T follicular helper cell (primary cell): ENCODE results near the gene DCLK2.

Source experiments
- DNase-seq: peaks from one replicate; pipeline ENCODE4 v3.0.0-alpha.2; 2020; ENCODE audit warnings: low read depth

The DCLK2 gene

GRCh38 chr4:150069353-150069752 is 8.9 kb upstream of the DCLK2 start:
- no peak for DNase-seq

DNA sequence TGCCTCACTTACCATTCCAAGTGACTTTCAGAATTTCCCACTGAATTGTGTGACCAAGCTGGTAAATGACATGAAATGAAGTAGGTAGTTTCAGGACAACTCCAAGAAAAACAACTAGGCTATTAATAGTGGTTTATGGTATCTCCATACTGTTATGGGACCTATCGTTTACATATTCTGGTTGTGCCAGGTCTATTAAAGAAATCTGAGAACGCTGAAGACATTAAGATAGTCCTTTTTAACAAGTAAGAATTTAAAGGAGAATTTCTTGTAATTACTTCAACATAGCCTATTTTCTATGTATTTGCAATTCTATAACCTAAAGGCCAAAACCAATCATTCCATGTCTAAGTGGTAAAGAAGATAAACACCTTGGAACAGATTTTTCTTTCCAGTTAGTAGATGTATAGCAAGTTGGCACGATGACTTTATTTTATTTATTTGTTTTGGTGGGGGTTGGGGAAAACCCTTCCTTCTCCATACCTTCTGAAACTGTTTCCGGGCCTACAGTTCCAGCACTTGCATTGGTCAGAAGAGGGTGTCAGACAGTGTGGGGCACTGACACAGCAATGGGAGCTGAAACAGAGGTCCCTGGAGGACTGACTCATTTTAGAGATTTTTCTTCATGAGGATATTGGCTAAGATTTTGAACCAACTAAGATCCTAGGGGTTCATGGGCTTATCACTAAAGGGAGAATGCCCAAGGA is 7.6 kb upstream of the DCLK2 start:
- no peak for DNase-seq

- DNase-seq: no peak
Measured at GRCh38 chr4:150072471-150072870, 5.8 kb upstream of the DCLK2 start.

GRCh38 chr4:150072906-150073714 is 5.1 kb upstream of the DCLK2 start:
- no peak for DNase-seq

- no peak for DNase-seq
Measured at GRCh38 chr4:150074064-150074463, 4.2 kb upstream of the DCLK2 start.

GRCh38 chr4:150078579-150079080 is 385 bp downstream of the DCLK2 start:
- no peak for DNase-seq

DNA sequence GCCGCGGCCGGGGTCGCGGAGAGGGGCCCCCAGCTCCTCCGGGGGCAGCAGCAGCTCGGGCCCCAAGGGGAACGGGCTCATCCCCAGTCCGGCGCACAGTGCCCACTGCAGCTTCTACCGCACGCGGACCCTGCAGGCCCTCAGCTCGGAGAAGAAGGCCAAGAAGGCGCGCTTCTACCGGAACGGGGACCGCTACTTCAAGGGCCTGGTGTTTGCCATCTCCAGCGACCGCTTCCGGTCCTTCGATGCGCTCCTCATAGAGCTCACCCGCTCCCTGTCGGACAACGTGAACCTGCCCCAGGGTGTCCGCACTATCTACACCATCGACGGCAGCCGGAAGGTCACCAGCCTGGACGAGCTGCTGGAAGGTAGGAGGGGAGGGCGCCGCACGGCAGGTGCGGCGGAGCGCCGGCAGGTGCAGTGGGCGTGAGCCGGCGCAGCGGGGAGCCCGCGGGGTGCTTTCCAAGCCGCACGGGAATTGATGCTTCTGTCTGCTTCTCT is 886 bp downstream of the DCLK2 start:
- no peak for DNase-seq

- no peak for DNase-seq
Measured at GRCh38 chr4:150080337-150080736, 2.1 kb downstream of the DCLK2 start.

- no peak for DNase-seq
Measured at GRCh38 chr4:150080875-150081274, 2.6 kb downstream of the DCLK2 start.

DNA sequence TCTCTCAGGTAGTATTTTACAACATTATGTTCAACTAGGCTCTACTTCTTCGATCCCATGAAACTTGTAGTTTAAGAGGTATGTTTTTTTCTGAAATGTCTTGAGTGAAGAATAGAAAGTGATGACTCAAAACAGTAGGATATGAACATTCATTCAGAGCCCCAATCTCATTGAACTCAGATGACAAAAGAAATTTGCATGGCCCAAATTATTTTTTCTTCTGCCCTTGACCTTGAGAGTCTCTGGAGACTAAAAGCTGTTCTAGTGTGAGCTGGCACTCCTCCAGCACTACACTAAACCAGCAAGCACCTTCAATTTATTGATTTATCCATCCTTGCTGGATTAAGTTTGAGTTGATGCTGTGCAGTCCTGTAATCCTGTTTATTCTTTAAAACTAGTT is 4.0 kb downstream of the DCLK2 start:
- no peak for DNase-seq

DNA sequence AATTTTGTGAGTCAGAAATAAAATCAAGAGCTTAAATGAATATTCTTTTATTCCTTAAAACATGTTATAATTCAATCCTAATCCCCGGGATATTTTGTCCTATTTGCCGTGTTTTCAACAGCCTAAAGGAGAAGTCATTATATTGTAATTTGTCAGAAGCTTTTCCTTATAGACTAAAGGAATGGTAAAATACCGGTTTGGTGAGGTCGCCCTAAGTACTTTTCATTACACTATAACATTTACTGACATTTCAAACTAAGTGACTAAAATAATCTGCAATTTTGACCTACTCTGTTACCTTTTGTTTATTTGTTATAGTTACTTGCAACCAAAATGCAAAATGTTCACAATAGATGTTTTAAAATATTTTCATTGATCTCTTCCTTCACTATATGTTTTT is 8.8 kb downstream of the DCLK2 start:
- no peak for DNase-seq

DNA sequence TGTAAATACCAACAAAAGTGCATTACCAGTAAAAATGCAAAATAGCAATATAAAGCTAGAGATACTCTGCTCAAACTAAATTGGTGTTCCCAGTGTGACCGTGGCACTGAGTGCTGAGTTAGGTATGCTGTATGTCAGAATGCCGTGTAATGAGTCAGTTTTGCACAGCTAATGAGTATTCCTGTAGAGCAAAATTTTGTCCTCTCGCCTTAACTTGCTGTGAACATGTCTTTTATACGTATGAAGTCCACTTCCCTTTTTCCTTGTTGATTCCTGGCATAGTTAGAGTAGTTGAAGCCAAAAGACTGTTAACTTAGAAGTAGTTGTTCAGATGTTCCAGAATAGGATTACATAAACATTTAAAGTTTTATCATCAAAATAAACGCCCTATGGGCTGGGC is 11.5 kb downstream of the DCLK2 start:
- no peak for DNase-seq

GRCh38 chr4:150090836-150091235 is 12.6 kb downstream of the DCLK2 start:
- DNase-seq: no peak

GRCh38 chr4:150094676-150095075 is 16.4 kb downstream of the DCLK2 start:
- no peak for DNase-seq

DNA sequence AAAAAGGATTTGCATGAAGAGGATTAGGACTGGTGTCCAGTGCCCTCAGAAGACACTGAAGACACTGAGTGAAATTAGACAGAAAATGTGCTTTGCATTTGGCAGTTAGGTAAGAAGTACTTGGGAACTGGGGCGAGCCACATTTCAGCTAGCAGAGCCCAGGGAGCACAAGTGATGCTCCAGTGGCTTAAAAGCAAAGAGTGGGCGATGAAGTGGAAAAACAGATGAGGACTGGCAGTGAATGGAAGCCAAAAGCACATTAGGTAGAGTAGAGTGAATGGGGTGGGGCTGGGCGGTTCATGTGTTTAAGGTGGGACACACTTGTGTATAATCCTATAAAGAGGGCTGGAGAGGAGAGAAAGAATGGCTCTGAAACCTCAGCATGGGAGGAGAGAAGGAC is 18.4 kb downstream of the DCLK2 start:
- no peak for DNase-seq

DNA sequence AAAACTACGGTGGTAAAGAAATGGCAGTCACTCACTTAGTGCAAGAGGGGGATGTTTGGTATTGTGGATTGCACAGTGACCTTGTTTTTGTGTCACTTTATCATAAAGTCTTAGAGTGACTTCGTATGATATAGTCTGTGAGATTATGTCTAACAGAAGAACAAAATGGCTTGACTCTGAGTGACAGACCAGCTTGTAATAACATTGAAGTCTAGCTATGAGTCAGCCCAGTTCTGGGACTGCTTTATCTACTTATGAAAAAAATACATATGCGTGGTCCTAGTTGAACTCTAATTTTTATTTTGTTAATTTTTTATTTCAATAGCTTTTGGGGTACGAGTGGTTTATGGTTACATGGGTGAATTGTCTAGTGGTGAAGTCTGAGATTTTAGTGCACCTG is 20.0 kb downstream of the DCLK2 start:
- DNase-seq: no peak

- no peak for DNase-seq
Measured at GRCh38 chr4:150104404-150105027, 26.3 kb downstream of the DCLK2 start.

- DNase-seq: no peak
Measured at GRCh38 chr4:150106886-150107285, 28.6 kb downstream of the DCLK2 start.

DNA sequence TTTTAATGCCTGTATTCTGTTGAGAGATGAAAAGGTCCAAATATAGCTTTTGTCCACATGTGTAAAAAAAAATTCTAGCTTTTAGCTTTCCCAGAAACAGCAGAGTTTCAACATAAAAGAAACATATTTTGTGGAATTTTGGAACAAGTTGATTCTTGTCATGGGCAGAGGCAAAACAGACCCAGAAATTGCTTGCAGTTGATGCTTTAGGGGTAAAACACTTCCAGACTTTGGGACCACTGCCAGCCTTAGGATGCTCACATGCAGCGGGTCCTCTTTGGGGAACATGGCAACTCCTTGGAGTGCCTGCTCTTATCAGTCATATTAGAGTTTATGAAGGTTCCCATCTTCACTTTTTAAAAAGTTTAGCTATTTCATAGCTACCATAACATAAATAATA is 30.4 kb downstream of the DCLK2 start:
- no peak for DNase-seq

GRCh38 chr4:150114641-150115040 is 36.4 kb downstream of the DCLK2 start:
- DNase-seq: no peak

GRCh38 chr4:150115851-150116250 is 37.6 kb downstream of the DCLK2 start:
- no peak for DNase-seq

- no peak for DNase-seq
Measured at GRCh38 chr4:150116506-150116905, 38.3 kb downstream of the DCLK2 start.

- no peak for DNase-seq
Measured at GRCh38 chr4:150117094-150117493, 38.8 kb downstream of the DCLK2 start.
